Vagina (tissue), 2 donors: Measurements from ENCODE around the gene MACROD2.

ENCODE experiments used
- POLR2A ChIP-seq, 2 donors: fragments of 450-650 bp; IDR thresholded peaks; one replicate each; pipeline ENCODE4 v1.6.1; 2017; ENCODE audit warnings: antibody characterized with exemption in 2 of 2, mild to moderate bottlenecking in 2 of 2, moderate library complexity in 2 of 2
- POLR2AphosphoS5 ChIP-seq, 2 donors: sonication (generic); formaldehyde crosslinking; IDR thresholded peaks; one replicate each; pipeline ENCODE4 v1.9.0; 2017; ENCODE audit warnings: antibody characterized with exemption in 2 of 2, mild to moderate bottlenecking in 2 of 2, low read depth in 1 of 2; ENCODE audit not compliant: insufficient read depth in 1 of 2
- TF ChIP-seq, protein P1 (sequence below), 3 experiments: fragments of 450-650 bp in 2 of 3; fragments of 200-600 bp in 1 of 3; sonication (generic) in 1 of 3; IDR thresholded peaks; one replicate each; pipeline ENCODE4 v1.5.1; 2017 to 2019; ENCODE audit warnings: antibody characterized with exemption in 3 of 3, mild to moderate bottlenecking in 2 of 3, moderate library complexity in 2 of 3

DNA sequence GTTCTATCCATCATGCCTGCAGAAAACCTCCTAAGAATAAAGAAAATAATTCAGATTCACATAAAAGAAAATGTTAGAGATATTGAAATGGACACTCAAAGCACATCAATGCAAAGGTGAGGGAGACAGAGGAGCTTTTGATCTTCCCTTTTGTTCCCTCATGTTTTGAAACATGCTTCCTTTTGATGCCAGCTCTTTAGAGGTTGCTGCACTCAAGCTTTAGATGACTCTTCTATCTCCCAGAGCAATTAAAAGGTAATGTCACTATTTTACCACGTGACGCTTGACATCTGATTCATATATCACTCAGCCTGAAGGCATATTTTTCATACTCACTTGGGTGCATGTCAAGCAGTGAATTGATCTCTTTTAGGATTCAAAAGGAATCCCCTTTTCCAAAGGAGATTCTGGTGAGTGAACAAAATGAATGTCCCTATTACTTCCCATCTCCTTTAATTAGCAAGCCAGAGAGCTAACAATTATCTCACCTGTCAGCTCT is 1551.3 kb downstream of the MACROD2 start:
- TF ChIP-seq, protein P1, sequence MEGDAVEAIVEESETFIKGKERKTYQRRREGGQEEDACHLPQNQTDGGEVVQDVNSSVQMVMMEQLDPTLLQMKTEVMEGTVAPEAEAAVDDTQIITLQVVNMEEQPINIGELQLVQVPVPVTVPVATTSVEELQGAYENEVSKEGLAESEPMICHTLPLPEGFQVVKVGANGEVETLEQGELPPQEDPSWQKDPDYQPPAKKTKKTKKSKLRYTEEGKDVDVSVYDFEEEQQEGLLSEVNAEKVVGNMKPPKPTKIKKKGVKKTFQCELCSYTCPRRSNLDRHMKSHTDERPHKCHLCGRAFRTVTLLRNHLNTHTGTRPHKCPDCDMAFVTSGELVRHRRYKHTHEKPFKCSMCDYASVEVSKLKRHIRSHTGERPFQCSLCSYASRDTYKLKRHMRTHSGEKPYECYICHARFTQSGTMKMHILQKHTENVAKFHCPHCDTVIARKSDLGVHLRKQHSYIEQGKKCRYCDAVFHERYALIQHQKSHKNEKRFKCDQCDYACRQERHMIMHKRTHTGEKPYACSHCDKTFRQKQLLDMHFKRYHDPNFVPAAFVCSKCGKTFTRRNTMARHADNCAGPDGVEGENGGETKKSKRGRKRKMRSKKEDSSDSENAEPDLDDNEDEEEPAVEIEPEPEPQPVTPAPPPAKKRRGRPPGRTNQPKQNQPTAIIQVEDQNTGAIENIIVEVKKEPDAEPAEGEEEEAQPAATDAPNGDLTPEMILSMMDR (IDR thresholded peaks at IDR 0.05), result no peak
- TF ChIP-seq POLR2A (IDR thresholded peaks at IDR 0.05), result no peak
- no peak for TF ChIP-seq POLR2AphosphoS5 (IDR thresholded peaks at IDR 0.05; ENCODE audit: insufficient read depth in 1 of 2, low read depth in 1 of 2)
